ENCODE results near the gene MTX1.

Gene MTX1

DNA sequence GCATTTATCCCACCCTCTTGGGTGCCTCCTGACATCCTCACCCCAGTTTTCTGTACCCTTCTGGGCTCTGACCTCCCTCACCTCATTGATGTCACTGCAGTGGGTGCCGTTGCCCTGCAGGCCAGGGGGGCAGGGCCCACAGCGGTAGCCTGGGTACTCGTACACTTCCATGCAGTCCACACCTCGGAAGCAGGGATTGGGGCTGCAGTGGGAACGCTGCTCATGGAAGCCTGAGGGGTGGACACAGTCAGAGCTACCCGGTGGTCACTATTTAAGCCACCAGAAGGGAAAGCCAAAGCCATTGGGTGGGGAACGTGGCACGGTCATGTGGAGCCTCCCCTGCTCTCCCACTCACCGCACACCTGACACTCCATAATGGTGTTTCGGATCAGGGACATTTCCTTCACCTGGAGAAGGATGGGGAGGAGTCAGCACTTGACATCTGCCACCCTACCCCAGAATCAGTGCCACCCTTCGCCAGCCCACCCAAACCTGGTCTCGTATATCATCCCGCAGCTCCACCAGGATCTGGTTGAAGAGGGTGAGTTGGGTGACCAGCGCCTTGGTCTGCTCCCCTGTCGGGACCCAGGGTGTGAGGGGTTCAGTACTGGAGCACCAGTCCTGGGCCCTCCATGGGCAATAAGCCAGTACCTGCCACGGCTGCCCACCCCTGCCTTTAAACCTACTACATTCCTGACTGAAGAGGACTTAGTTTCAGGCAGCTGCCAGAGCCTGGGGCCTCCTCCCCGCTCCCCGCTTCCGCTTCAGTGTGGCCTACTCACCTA is 5.6 kb upstream of the MTX1 start:
- Histone ChIP-seq H2BK12ac (ENCODE audit: low read length) (no peak overlapping the region), H3K4me1 (ENCODE audit: control insufficient read depth in 1 of 2, insufficient read depth in 2 of 2, low read length in 2 of 2) (peaks cover 8 to 9% of the 10 kb centered on the region in 2 experiments), H3K79me1 (ENCODE audit: low read length) (peaks cover 4% of the 10 kb centered on the region), H4K91ac (ENCODE audit: low read depth, low read length) (no peak overlapping the region), H3K14ac (ENCODE audit: low read length) (no peak overlapping the region), H4K12ac (ENCODE audit: low read depth, low read length) (no peak overlapping the region), H3K4me2 (ENCODE audit: low read length) (no peak overlapping the region), H3K36me3 (ENCODE audit: control insufficient read depth in 1 of 2, insufficient read depth in 2 of 2, low read length in 2 of 2) (peaks cover 24 to 45% of the 10 kb centered on the region in 2 experiments), H2BK5ac (ENCODE audit: low read depth, low read length, poor library complexity) (no peak overlapping the region), H3K27me3 (ENCODE audit: insufficient read depth, low read length) (no peaks in the 10 kb centered on the region), H3K4me3 (ENCODE audit: low read depth, low read length) (no peak overlapping the region), H3K4ac (ENCODE audit: low read depth, low read length) (no peak overlapping the region), H4K8ac (ENCODE audit: low read depth, low read length) (no peak overlapping the region), H3K9me3 (ENCODE audit: insufficient read depth, low read depth, low read length) (no peaks in the 10 kb centered on the region), H2AK5ac (ENCODE audit: low read length) (no peak overlapping the region), H3K9ac (ENCODE audit: low read length) (no peak overlapping the region), H3K27ac (ENCODE audit: low read depth, low read length) (no peak overlapping the region), H2BK120ac (ENCODE audit: insufficient read depth, low read length, poor library complexity) (no peak overlapping the region), H2AFZ (ENCODE audit: insufficient read depth, low read length, poor library complexity) (no peak overlapping the region), H3K23ac (ENCODE audit: low read length) (no peak overlapping the region), H3K18ac (ENCODE audit: low read length) (no peak overlapping the region), H3K79me2 (ENCODE audit: control insufficient read depth, insufficient read depth, low read length, poor library complexity) (no peaks in the 10 kb centered on the region)
- no peak for DNase-seq
- no CpG with 5 or more reads among the region's 19 CpGs for WGBS (ENCODE audit: extremely low coverage, insufficient coverage, insufficient read length)

DNA sequence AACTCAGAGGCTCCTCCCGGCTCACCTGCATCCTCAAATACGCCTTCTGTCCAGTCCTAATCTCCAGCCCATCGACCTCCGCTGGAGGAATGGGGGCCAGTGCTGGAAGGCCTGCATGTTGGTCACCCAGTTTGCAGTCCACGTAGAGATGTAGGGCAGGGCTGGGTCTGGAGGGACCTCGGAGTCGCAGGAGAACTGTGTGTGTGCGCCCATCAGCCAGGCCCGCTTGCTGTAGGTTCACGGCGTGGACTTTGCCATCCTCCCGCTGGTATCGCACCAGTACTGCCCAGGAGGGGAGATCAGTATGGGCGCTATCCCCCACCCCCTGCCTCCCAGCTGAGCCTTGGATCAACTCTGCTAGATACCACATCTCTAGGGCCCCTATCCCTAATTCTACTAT is 3.5 kb upstream of the MTX1 start:
- Histone ChIP-seq H2BK120ac (ENCODE audit: insufficient read depth, low read length, poor library complexity) (no peak overlapping the region), H3K79me1 (ENCODE audit: low read length) (peaks cover 18% of the 10 kb centered on the region), H4K91ac (ENCODE audit: low read depth, low read length) (no peak overlapping the region), H3K36me3 (ENCODE audit: control insufficient read depth in 1 of 2, insufficient read depth in 2 of 2, low read length in 2 of 2) (peaks cover 17 to 32% of the 10 kb centered on the region in 2 experiments), H3K79me2 (ENCODE audit: control insufficient read depth, insufficient read depth, low read length, poor library complexity) (peaks cover 12% of the 10 kb centered on the region), H2AK5ac (ENCODE audit: low read length) (no peak overlapping the region), H3K18ac (ENCODE audit: low read length) (no peak overlapping the region), H3K27me3 (ENCODE audit: insufficient read depth, low read length) (no peaks in the 10 kb centered on the region), H3K4me1 (ENCODE audit: control insufficient read depth in 1 of 2, insufficient read depth in 2 of 2, low read length in 2 of 2) (peaks cover 12 to 14% of the 10 kb centered on the region in 2 experiments), H3K9ac (ENCODE audit: low read length) (no peak overlapping the region), H4K12ac (ENCODE audit: low read depth, low read length) (no peak overlapping the region), H3K27ac (ENCODE audit: low read depth, low read length) (no peak overlapping the region), H3K23ac (ENCODE audit: low read length) (no peak overlapping the region), H3K9me3 (ENCODE audit: insufficient read depth, low read depth, low read length) (no peaks in the 10 kb centered on the region), H3K4me2 (ENCODE audit: low read length) (no peak overlapping the region), H3K14ac (ENCODE audit: low read length) (no peak overlapping the region), H4K8ac (ENCODE audit: low read depth, low read length) (no peak overlapping the region), H3K4me3 (ENCODE audit: low read depth, low read length) (no peak overlapping the region), H3K4ac (ENCODE audit: low read depth, low read length) (no peak overlapping the region), H2BK12ac (ENCODE audit: low read length) (no peak overlapping the region), H2AFZ (ENCODE audit: insufficient read depth, low read length, poor library complexity) (no peak overlapping the region), H2BK5ac (ENCODE audit: low read depth, low read length, poor library complexity) (no peak overlapping the region)
- DNase-seq = no peak
- WGBS (ENCODE audit: extremely low coverage, insufficient coverage, insufficient read length) = no CpG with 5 or more reads among the region's 14 CpGs

DNA sequence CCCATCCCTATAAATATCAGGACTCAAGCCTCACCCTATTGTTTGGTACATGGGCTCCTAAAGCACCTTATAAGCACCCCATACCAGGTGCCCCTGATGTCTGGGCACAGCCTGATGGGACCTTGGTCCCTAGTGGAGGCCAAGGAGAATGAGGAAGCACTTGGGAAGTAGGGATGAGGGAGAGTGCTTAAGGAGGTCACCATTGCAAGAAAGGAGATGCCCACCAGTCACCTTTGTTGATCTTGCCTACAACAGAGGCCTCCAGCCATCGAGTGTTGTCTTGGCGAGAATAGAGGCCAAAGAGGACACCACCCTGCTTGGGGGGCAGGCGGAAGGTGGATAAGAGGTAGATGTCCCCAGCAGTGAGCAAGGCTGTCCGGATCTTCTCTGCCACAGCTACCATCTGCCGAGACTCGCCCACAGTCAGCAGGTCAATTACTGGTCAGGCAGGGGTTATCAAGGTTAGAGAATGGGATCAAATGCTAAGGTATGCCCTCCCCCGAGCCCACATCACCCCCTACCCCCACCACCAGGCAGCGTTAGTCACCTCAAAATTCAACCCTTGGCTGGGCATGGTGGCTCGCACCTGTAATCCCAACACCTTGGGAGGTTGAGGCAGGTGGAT is 2.4 kb upstream of the MTX1 start:
- no peak overlapping the region for H3K9ac ChIP-seq (ENCODE audit: low read length)
- H4K8ac ChIP-seq (ENCODE audit: low read depth, low read length) = no peak overlapping the region
- peaks cover 12% of the 10 kb centered on the region for H3K79me2 ChIP-seq (ENCODE audit: control insufficient read depth, insufficient read depth, low read length, poor library complexity)
- H2BK12ac ChIP-seq (ENCODE audit: low read length) = no peak overlapping the region
- H3K27ac ChIP-seq (ENCODE audit: low read depth, low read length) = no peak overlapping the region
- WGBS (ENCODE audit: extremely low coverage, insufficient coverage, insufficient read length) = no CpG with 5 or more reads among the region's 9 CpGs
- H3K4me3 ChIP-seq (ENCODE audit: low read depth, low read length) = no peak overlapping the region
- no peak overlapping the region for H2BK5ac ChIP-seq (ENCODE audit: low read depth, low read length, poor library complexity)
- H2AK5ac ChIP-seq (ENCODE audit: low read length) = no peak overlapping the region
- H2BK120ac ChIP-seq (ENCODE audit: insufficient read depth, low read length, poor library complexity) = no peak overlapping the region
- H3K18ac ChIP-seq (ENCODE audit: low read length) = no peak overlapping the region
- no peak overlapping the region for H4K12ac ChIP-seq (ENCODE audit: low read depth, low read length)
- peaks cover 18% of the 10 kb centered on the region for H3K79me1 ChIP-seq (ENCODE audit: low read length)
- no peak overlapping the region for H2AFZ ChIP-seq (ENCODE audit: insufficient read depth, low read length, poor library complexity)
- no peak overlapping the region for H3K4ac ChIP-seq (ENCODE audit: low read depth, low read length)
- H4K91ac ChIP-seq (ENCODE audit: low read depth, low read length) = no peak overlapping the region
- H3K36me3 ChIP-seq (ENCODE audit: control insufficient read depth in 1 of 2, insufficient read depth in 2 of 2, low read length in 2 of 2) = peaks cover 11 to 22% of the 10 kb centered on the region in 2 experiments
- DNase-seq = no peak
- no peaks in the 10 kb centered on the region for H3K9me3 ChIP-seq (ENCODE audit: insufficient read depth, low read depth, low read length)
- no peak overlapping the region for H3K23ac ChIP-seq (ENCODE audit: low read length)
- no peak overlapping the region for H3K4me2 ChIP-seq (ENCODE audit: low read length)
- peaks cover 12 to 14% of the 10 kb centered on the region in 2 experiments for H3K4me1 ChIP-seq (ENCODE audit: control insufficient read depth in 1 of 2, insufficient read depth in 2 of 2, low read length in 2 of 2)
- H3K14ac ChIP-seq (ENCODE audit: low read length) = no peak overlapping the region
- H3K27me3 ChIP-seq (ENCODE audit: insufficient read depth, low read length) = no peaks in the 10 kb centered on the region

DNA sequence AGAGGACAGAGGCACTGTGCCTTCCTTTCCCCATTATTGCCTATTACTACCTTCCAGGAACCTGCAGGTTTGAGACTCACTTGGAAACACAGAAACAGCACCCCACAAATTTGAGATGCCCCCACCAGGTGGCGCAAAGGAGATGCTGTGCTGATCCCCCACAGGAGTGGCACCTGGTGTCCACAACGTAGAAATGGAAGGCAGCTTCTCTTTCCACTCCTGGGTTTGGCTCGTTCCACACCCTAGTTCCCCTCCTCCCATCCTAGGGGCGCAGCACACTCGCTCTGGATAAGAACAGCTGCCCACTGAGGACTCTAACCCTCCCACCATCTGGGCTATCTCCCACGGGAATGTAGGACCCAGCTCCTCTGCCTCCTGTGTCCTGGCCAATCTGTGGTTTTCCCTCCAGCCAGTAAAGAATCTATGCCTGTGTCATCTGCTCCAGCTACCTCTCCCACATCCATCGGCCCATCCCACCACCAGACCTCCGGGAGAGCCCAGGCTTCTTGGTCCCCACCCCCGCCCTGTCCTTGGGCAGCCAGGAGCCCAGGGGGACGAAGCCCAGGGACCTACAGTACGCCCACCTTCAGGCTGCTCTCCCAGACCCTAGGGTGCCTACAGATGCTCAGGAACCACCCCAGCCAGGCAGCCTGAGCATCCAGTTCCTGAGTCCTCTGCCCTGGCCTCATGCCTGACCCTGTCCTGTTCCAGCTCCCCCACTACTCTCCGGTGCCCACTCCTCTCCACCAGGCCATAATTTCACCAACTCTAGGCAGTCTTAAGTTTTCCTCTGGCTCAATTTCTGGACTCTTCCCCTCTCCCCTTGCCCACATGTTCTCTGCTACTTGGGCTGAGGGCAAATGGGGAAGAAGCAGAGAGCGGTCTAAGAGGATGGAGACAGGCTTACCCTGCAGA is 1.3 kb upstream of the MTX1 start:
- Histone ChIP-seq H2AFZ (ENCODE audit: insufficient read depth, low read length, poor library complexity) (peak overlapping the region; percentile 23), H3K36me3 (ENCODE audit: control insufficient read depth in 1 of 2, insufficient read depth in 2 of 2, low read length in 2 of 2) (peaks cover 11 to 17% of the 10 kb centered on the region in 2 experiments), H3K18ac (ENCODE audit: low read length) (peak overlapping the region; percentile 4), H2BK5ac (ENCODE audit: low read depth, low read length, poor library complexity) (peak overlapping the region; percentile 23), H4K8ac (ENCODE audit: low read depth, low read length) (peak overlapping the region; percentile 74), H3K14ac (ENCODE audit: low read length) (peak overlapping the region; percentile 63), H3K79me1 (ENCODE audit: low read length) (peaks cover 18% of the 10 kb centered on the region), H3K23ac (ENCODE audit: low read length) (no peak overlapping the region), H4K12ac (ENCODE audit: low read depth, low read length) (peak overlapping the region; percentile 20), H2BK12ac (ENCODE audit: low read length) (peak overlapping the region; percentile 47), H3K79me2 (ENCODE audit: control insufficient read depth, insufficient read depth, low read length, poor library complexity) (peaks cover 12% of the 10 kb centered on the region), H3K4ac (ENCODE audit: low read depth, low read length) (peak overlapping the region; percentile 19), H2AK5ac (ENCODE audit: low read length) (peak overlapping the region; percentile 33), H3K9me3 (ENCODE audit: insufficient read depth, low read depth, low read length) (no peaks in the 10 kb centered on the region), H3K27ac (ENCODE audit: low read depth, low read length) (peak overlapping the region; percentile 37), H4K91ac (ENCODE audit: low read depth, low read length) (peak overlapping the region; percentile 22), H3K4me3 (ENCODE audit: low read depth, low read length) (peak overlapping the region; percentile 56), H3K27me3 (ENCODE audit: insufficient read depth, low read length) (no peaks in the 10 kb centered on the region), H2BK120ac (ENCODE audit: insufficient read depth, low read length, poor library complexity) (peak overlapping the region; percentile 38), H3K9ac (ENCODE audit: low read length) (peak overlapping the region; percentile 20), H3K4me2 (ENCODE audit: low read length) (peak overlapping the region; percentile 53), H3K4me1 (ENCODE audit: control insufficient read depth in 1 of 2, insufficient read depth in 2 of 2, low read length in 2 of 2) (peaks cover 12 to 14% of the 10 kb centered on the region in 2 experiments)
- peak; percentile 64 to 91 for DNase-seq
- no CpG with 5 or more reads among the region's 13 CpGs for WGBS (ENCODE audit: extremely low coverage, insufficient coverage, insufficient read length)
